Hindlimb muscle (tissue), 1 donor: ENCODE data around the gene ADARB2. TPM values are rescaled to one million over a fixed set of nuclear protein-coding genes. Genes with fewer than 3 reads are reported as not detected.

Source experiments
- DNase-seq: peaks from one replicate; pipeline ENCODE4 v3.0.0-alpha.2; 2013
- polyA plus RNA-seq: library from polyadenylated mRNA; unstranded; fragments of 120-200 nt; gene quantifications from one replicate; pipeline ENCODE4 v1.2.1, GENCODE V29; 2013; ENCODE audit not compliant: insufficient read length

ADARB2 gene
- polyA plus RNA-seq, 1 donor = 0.04 TPM

DNA sequence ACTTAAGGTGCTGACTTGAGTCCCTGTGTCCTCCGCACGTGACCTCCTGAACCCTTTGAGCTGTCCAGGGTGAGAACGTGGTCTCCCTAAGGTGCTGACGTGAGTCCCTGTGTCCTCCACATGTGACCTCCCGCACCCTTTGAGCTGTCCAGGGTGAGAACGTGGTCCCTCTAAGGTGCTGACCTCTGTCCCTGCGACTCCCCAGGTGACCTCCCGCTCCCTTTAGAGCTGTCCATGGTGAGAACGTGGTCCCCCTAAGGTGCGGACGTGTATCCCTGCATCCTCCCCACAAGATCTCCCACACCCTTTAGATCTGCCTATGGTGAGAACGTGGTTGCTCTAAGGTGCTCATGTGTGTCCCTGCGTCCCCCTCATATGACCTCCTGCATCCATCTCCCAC, 174.3 kb downstream of the ADARB2 start:
- no peak for DNase-seq

DNA sequence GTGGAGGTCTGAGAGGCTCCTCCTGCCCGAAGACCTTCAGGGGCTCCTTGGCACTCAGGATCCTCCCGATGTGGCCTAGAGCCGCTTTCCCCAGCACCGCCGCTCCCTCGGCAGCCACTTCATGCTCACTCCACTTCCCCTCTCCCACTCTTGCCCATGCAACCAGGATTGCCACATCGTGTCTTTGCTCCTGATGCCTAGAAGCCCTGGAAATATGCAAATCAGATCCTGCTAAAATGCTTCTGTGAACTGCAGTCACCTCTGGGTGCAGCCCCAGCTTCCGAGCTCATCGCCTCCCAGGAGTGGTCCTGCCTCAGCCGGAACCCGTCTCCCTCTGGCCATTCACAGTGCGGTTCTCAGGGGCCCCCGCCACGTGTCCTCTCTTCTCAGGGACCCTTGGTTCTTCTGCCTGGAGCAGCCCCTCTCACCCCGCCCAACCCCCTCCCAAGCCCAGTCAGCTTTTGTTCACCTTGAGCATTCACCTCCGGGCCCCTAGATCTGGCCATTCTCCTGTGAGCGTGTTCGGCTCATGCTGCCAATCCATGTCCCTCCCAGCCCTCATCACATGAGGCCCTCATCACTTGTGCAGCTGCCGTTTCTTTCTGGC, 175.5 kb downstream of the ADARB2 start:
- DNase-seq = no peak

DNA sequence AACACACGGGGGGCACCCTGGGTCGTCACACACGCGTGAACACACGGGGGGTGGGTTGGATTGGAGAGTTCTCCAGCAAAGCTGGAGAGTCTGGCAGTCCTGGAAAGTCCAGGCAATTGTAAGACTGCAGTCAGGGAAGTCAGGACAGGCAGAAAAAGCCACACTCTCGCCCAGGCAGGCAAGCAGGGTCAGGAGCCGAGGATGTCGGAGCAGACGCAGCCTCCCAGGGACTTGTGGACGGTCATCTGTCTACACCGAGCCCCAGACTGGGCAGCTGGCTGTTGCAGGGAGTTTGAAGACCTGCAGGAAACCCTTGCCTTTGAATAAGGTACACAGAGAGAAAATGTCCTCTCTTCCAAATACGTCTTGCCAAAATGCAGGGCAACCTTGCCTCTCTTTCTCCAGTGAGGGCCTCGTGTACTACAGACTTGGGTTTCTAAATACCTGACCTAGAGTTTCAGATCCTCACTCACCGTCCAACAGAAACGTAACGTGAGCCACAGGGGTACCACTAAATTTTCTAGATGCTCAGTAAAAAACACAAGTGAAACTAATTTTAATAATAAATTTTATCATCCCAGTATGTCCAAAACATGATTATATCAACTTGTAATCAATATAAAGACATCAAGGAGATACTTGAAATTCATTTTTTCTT, 176.7 kb downstream of the ADARB2 start:
- DNase-seq = no peak

DNA sequence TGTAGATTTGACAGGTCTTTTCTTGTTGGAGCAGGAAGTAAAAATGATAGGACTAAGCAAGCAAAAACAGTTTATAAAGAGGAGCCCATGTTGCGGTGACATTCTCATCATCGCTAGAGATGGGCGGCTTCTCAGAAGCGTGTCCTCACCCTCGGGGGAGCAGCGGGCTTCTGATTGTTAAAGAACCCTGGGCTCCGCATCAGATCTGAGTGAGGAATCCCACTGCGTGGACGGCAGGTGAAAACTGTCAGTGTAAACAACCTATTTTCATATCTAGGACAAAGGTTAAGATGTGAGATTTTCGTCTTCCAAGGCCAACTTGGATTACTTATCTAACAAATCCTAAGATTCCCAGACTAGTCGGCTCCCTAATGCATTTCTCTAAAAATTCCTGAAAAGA, 177.6 kb downstream of the ADARB2 start:
- DNase-seq = no peak

DNA sequence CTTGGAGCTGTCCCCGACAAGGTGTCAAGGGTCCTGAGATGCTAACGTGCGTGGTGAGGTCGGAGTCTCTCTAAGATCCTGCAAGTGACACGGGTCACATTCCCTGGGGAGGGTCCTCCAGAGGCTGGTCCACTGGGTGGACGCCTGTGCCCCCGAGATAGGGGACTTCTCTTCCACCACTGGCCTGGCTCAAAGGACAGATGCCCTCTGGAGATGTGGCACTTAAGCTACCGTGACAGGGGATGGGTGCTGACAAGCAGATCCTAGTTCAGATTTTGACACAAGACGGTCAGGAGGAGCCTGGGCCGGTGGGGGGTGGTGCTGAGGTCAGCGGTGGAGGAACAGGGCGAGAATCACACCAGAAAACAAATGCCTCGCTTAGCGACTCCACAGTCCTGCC, 178.0 kb downstream of the ADARB2 start:
- DNase-seq = no peak

DNA sequence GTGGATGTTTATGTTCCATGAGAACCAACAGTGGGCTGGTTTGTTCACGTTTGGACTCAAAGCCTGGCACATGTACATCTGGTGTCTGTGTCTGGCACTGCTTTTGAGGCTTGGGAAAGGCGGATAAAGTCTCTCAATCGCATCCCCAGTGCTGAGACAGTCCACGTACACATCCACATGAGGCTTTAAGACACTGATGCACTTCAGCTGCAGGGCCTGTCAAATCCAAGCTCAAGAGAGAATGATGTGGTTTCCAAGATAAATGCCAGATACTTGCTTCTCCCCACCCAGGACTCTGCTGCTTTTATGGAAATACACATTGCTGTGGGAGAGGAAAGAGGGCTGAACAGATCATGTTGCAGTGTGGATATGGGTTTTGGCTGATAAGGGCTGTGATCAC, 178.4 kb downstream of the ADARB2 start:
- DNase-seq = no peak

DNA sequence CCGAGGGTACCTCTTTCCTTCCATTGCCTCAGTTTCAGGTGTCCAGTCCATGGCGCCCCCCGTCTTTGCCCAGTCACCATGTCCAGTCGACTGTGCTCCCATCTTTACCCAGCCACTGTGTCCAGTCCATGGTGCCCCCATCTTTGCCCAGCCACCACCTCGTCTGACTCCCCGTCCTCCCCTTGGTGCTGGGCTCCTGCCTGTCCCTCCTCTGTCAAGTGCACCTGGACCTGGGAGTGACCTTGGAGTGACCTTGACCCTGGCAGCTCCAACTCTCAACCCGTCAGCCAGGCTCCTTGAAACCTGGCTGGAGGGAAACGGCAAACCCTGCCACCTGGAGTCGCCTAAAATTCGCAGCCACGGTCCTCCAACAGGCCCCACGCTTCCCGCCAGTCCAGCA, 180.2 kb downstream of the ADARB2 start:
- DNase-seq = no peak

DNA sequence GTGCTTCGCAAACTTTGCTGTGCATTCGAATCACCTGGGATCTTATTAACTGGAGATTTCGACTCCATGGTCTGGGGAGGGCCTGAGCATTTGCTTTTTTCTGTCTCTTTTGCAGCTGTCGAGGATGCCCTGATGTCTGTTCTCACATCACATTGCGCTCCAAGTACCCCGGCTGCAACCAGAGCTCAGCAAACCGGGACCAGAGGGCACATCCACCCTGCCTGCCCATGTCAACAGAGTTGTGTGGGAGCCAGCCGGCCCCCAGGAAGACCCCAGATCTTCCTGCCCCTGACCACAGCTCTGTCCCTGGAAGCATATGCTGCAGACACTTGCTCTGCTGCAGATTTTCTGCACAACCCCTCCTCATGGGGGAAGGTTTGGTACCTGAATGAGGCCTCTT, 180.8 kb downstream of the ADARB2 start:
- DNase-seq = no peak

DNA sequence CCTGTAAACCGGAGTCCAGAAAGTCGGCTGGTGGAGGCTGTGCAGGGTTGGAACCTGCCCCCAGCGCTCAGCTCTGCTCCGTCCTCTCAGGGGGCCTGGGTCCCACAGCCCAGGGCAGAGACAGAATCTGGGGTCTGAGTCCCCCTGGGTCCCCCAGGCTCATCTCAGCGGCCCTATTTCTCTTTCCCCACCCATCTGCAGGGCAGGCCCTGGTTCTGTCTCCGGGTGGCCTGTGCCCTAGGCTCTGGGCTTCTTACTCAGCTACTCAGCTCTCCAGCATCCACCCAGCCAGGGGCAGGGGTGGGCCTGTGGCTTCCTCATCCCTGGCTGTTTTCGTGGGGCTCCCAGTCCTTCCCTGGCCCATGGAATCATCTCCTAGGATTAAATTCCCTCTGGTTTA, 183.4 kb downstream of the ADARB2 start:
- no peak for DNase-seq

DNA sequence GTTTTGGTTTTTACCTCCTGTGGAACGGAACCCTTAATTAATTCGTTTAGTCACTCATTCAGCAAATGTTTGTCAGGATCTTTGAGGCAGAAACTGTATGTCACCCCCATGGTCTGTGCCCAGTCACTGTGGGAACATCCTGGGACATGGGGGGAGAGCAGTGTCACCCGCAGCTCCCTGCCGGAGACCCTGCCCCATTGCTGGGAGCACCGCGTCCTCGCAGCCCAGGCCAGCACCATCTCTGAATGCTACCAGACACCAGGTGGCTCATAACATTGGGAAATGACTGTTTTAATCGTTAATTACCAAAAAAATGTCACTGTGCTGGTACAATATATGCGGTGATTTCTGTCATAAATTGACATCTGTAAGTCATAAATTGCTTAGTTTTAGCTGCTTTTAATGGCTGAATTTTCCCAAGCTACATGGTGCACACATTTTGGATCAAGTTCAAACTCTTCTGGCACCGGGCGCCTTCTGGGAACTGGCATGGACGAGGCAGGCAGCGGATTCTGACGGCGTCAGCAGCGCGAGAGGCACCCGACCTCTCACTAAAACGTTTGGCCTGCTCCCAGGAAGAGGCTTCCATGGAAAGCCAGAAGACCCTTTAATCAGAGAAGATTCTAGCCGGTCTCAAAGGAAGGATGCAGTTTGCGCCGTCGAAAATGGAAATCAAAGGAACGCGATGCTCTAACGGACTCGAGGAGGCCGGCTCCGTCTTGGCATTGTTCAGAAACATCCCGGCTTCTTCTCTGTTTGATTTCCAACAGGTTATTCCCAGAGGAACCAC, 184.2 kb downstream of the ADARB2 start:
- DNase-seq = no peak

DNA sequence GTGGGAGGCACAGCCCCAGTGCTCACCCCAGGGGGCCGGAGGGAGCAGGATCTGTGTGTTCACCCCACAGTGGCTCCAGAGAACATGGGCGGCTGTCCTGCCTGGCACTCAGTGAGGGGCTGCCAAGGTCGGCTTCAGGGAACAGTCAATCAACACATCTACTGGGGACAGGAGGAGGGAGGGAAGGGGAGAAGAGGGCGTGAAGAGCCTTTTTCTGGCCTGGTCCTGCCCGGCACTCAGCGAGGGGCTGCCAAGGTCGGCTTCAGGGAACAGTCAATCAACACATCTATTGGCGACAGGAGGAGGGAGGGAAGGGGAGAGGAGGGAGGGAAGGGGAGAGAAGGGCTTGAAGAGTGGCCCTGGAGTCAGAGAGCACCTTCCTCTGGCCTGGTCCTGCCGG, 184.9 kb downstream of the ADARB2 start:
- DNase-seq = no peak

DNA sequence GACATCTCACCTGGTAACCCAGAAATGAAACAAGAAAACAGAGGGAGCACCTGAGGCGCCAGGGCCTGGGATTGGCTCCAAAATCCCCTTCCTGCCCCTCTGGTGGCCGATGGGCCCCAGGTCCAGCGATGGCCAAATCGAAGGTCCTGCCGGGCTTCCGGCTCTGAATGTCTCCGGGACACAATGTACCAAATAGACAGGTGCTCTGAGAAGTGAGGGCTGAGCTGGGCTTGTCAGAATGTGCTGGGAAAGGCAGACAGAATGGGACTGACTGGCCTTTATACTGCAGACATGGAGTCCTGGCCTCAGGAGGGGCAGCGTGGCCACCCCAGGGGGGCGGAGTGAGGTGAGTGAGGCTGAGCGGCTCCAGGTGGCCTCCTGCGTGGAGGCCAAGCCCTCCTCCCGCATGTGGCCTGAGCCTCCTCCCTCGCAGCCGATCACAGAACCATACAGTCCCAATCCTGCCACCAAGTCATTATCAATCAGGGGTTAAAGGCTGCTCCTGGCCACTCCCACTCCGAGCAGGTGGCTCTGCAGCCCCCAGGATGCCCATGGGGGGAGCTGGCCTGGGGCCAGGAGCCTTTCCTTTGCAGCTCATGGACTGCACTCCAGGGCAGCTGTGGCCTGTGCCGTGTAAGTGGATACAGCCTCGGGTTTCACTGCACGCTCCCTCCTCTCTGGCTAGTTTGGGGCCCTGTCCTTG, 185.5 kb downstream of the ADARB2 start:
- DNase-seq = no peak

DNA sequence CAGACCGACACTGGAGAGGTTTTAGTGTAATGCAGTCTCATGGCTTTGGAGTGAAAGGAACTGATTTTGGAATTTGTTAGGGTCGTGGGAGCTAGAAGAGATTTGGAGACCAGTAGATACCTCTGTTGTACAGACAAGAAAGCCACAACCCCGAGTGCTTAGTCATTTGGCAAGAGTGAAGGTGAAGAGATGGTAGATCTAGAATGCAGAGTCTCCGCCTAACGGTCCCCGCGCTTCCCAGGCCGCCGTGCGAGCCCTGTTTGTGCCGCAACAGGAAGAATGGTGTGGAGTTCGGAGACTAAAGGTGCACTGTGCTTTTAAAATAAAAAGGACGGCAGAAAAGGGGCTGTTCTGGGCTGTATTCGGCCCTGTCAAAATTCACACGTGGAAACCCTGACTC, 186.7 kb downstream of the ADARB2 start:
- DNase-seq = no peak

DNA sequence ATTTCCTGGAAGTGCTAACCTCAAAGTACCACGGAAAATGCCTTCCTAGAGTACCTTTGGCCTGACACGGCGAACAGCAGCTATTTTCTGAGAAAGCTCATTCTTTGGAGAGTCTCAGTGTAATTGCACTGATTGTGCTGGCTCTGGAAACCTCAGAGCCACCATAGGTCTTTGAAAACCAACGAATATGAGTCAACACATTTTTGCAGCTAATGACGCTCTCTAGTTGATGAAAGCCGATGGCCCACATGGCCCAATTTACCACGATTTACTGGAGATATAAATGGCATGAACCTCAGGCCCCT, 187.1 kb downstream of the ADARB2 start:
- DNase-seq = no peak

DNA sequence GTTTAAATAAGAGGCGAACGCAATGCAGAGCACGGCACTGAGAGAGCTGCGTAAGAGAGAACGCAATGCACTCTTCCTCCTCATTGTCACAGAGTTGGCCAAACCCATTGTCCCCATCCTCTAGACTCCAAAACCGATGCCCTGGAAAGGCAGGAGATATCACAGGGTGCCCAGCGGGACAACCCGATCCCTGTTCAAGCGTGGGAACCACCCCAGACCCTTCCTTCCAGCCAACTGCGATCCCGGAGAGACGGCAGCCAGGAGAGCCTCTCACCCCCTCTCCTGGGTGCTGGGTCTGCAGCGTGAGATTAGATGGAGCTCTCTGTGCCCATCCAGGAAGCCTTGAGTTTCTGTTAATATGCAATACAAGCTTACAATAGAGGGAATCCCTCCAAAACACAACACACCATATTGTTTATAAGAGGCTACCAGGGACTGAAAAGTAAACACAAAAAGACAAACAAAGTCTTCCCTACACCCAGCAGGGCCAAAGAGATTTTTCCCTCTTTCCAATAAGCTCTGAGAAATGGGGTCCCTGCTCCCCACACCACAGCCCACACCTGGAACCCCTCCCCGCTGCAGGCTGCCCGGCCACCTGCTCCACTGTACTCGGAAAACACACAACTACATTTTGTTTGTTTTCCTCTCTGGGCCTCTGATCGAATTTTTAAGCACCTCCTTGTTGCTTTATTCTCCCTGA, 187.6 kb downstream of the ADARB2 start:
- no peak for DNase-seq

DNA sequence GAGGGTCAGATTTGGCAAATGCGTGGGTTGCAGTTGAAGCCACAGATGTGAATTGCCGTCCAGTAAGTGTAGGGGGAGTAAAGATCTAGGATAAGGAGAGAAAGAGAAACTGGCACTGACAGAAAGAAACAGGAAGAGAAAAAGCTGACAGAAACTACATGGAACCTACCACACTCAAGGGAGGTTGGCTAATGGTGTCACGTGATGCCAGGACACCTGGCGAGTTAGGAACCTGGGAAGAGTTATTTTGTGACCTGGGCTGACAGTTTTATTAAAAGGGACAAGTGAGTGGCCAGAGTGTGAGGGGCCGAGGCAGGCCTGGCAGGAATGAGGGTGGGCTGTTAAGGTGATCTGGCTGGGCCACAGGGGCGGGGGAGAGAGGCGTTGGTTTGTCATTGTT, 188.7 kb downstream of the ADARB2 start:
- DNase-seq = no peak

DNA sequence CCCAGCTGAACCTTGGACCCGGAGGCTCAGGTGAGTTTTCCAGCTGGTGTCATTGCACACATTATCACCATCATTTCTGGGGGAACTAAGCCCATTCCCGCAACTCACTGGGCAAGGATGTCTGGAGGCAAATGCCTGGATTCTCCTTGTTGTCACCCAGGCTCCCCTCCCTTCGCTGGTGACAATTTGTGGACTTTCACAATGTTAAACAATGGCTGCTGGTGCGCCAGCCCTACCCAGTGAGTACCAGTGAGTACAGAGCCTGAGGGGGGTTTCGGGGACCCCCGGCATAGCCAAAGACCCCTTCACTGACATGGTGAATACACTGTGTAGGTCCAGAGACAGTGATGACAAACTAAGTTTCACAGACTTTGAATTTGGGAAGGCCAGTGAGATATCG, 189.2 kb downstream of the ADARB2 start:
- no peak for DNase-seq

DNA sequence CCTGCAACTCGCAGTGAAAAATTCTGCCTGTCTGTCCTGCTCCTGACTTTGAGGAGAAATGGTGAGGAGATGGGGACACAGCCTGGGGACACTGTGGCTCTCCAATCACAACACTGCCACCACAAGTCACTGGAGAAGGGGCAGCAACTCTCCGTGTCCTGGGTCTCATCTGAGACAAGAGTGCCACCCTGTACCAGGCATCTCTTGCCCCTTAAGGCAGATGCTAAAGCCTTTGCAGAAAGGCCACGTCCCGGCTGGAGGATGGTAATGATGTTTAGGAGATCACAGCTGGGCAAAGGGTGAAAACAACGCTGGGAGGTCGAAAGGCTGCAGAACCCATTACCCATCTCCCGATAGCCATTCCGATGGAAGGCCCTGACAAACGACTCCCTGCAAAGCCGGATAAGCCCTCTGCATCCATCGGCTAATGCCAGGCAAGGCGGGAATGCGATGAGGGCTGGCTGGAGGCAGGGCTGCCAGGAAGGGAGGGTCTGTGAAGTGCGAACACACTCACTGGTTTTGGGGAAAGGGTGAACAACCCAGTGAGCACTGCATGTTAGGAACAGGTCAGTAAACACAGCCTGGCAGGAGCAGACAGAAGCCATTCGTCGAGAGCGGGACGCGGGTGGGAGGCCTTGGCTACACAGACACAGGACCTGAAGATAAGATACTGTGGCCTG, 190.8 kb downstream of the ADARB2 start:
- no peak for DNase-seq

DNA sequence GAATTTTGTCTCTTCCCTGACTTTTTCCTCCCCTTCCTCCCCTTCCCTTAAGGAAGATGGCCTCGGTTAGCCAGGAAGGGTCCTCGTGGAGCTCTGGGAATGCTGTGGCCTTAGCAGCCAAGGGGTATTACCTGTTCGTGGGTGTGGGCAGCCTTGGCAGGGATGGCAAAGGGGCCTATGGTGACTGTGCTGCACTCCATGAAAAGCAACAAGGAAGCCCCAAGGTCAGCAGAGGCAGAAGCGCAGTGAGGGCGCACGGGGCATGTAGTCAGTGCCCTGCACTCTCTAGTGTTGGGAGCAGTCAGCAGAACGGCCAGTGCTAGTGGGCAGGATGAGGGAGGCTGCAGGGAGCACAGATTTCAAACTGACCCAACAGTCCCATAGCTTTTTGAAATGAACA, 191.8 kb downstream of the ADARB2 start:
- DNase-seq = no peak

DNA sequence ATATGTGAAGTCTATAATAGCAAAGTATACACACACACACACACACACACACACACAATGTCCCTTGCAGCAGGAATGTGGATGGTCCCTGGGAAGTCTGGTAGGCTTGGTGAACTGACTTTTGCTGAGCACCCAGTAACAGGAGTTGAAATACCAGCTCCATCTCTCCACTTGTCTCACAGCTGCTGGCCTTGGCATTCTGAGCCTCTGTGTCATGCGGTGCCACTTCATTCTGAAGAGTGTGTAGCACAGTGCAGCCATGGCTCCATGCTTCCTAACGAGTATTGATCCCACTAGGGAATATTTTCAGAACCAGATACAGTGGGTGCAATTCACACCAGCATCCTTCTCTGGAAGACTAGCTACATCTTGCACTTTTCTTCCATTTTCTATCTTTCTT, 192.4 kb downstream of the ADARB2 start:
- DNase-seq = no peak

DNA sequence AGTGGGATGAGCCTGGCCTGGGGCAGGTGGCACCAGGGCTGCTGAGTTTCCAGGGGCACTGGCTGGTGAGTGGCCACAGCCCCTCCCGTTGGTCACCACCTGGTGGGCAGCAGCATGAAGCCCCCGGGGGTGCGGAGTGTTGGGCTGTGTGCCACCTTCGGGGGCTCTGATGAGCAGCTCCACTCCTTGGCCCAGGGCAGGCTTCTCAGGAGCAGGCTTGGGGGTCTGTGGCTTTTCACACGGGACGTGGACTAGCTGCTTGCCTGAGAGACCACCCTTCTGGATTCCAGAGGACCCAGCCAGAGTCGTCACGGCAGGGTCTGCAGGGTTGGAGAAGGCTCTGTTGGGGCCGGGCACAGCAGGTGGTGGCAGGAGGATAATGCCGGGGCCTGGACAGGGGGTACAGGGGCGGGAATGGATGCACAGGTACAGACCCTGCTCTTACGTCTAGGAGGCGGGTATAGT, 193.1 kb downstream of the ADARB2 start:
- no peak for DNase-seq

DNA sequence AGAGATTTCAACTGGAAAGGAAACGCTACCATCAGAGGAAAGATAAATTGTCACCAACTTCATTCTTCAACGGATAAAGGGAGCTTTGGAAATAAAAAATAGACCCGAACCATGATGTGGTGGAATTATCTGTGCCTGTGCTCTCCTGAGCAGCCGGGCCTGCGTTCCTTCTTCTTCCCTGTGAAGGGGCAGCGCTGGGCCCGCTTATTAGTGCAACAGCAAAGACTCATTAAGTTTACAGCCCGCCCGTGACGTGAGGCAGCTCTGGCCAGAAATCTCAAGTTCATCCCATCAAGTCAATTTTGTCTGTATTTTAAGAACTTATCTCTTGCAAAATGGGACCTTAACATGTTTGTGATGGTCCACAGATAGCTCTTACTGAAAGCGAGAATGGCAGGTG, 193.7 kb downstream of the ADARB2 start:
- DNase-seq = no peak
